Glomerular endothelial cell (primary cell): Measurements from ENCODE around the gene OR2T34. TPM values are rescaled to one million over a fixed set of nuclear protein-coding genes. Genes with fewer than 3 reads are reported as not detected.
"Not testable (repeated sequence)": the region's sequence is repeated elsewhere in the genome, so short reads cannot be mapped to it uniquely, and the experiment has no call there.

ENCODE experiments used
- DNase-seq: peaks from one replicate; pipeline ENCODE4 v3.0.0-alpha.2; 2011; ENCODE audit warnings: low read depth, low spot score; ENCODE audit errors: extremely low read depth
- total RNA-seq: library from RNA; depleted of rRNA; stranded (reverse); fragments of >200 nt; gene quantifications from 2 replicates; pipeline ENCODE4 v1.2.3, GENCODE V29; 2015

The OR2T34 gene, protein sequence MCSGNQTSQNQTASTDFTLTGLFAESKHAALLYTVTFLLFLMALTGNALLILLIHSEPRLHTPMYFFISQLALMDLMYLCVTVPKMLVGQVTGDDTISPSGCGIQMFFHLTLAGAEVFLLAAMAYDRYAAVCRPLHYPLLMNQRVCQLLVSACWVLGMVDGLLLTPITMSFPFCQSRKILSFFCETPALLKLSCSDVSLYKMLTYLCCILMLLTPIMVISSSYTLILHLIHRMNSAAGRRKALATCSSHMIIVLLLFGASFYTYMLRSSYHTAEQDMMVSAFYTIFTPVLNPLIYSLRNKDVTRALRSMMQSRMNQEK
- not detected in 2 replicates for total RNA-seq

DNA sequence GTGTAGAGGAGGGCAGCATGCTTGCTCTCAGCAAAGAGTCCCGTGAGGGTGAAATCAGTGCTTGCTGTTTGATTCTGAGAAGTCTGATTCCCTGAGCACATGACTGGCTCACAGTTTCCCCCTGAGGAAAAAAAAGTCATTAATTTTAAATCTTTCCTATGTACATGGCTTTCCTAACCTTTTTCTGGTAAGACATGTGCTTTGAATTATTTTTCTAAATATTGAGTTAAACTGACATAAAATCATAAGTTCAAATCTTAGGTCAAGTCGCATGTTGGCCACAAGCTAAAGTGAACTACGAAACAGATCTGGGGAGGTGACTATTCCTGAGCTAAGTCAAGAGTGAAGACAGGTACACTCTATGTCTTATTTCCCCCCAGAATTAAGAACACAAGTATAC is at the start of gene OR2T34:
Gene OR2T34, minus strand, starts transcription at position 101 of the 400 bp plus-strand sequence. Its CDS starts 0 bp downstream, at position 101.
- DNase-seq: not testable (repeated sequence)

DNA sequence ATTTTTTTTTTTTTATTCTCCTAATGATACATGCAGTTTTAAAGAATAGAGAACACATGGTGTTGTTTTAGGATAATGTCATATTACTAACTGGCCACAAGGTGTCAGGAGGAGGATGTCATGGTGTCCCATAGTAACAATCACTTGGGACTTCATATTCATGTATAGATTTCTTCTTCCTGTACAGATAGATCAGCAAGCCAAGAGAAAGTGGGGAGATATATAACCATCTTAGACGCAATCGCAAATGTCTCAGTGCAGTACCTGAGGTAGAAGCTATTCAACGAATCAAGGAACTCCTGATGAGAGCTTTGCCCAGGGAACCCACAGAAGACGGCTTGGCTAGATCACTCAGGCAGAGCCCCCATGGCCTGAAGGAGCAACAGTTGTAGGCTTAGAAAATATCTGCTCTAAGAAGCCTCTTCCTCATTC is 48.0 kb upstream of the OR2T34 start:
- DNase-seq: no peak

DNA sequence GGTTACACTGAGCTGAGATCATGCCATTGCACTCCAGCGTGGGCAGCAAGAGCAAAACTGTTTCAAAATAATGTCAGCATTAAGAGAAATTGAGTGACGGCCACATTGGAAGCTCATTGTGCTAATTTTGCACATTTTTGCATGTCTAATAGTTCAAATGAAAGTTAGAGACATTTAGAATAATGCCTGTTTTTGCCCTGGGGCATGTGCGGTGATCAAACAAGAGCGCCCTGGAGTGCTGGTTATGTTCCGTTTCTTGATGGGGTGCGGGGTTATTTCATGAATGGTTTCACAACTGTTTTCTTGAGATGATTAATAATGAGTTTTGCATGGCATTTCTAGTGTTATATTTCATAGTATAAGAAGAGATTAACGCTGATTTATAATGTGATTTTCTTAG is 47.2 kb upstream of the OR2T34 start:
- no peak for DNase-seq

DNA sequence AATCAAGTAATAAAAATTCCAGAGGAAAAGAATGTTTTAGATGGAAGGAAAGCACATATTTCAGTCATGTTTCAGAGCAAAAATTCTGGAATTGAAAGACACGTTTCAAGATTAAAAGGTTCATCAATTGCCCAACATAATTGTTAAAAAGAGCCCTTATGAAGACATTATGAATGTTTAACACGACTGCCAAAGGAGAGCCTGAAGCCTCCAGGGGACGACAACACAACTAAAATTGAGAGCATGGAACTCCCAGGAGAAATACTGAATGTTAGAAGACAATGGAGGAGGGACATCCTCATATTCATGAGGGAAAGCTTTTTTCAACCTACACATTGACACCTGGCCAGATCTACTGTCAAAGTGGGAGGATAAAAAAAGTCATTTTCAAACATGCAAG is 44.3 kb upstream of the OR2T34 start:
- no peak for DNase-seq

DNA sequence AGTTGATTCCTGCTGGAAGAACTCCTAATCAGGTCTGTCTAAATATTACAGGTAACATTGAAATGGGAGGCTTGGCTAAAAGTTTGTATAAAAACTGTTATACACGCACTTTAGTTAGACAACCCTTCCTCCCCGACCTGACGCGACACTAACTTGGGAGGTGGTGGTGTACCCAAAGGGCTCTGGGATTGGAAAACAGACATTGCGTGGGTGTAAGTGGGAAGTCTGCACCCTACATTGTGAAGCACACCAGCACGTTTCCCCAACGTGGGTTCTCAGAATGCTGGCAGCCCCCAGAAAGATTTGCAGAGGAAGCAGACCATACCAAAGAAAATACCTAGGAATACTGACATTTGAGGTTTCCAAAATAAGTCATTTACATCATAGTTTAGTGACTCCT is 43.6 kb upstream of the OR2T34 start:
- DNase-seq: no peak

DNA sequence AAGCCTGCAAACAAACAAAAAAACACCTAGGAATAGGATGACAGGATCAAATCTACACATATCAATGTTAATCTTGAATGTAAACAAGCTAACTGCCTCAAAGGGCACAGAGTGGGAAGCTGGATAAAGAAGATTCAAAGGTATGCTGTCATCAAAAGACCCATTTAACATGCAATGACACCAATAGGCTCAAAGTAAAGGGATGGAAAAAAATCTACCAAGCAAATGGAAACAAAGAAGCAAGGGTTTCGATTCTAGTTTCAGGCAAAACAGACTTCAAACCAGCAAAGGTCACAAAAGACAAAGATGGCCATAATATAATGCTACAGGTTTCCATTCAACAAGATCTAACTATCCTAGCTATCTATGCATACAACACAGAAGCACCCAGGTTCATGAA is 39.2 kb upstream of the OR2T34 start:
- DNase-seq: no peak

DNA sequence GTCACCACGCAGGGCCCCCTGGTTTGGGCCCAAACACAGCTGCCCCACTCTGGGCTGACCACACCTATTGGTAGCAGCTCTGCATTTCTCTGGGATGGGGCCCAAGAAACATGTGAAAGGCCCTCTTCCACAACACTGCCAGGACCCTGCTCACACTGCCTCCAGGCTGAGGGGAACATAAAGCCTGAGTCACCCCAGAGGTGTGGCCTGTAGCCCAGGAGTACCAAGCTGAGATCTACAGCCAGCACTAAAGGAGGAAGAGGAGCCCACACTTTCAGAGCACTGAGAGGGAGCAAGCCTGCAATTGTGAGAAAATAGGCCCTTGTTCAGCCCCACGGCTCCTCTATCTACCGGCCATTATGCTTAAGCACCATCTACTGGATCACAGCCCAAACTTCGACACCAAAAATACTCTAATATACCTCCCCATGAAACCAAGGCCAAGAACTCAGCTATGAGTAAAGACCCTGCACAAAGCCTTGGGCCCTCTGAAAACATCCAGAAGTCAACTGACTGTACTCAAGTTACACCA is 37.4 kb upstream of the OR2T34 start:
- no peak for DNase-seq

DNA sequence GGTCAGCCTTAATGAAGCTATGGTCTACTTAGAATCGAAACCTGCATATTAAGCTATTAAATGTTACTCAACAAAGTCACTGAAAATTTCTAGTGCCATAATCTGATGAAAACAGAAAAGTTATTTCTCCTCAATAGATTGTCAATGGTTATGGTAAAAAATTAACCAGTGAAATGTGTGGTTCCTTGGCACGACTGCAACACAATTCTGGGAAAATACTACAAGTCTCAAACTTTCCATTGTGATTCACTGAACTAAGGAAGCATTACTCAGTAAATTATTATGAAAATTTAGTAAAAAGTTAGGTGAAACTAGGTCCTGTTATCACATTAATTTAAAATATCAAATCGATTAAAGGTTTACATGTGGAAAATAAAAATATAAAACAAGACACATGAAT is 35.7 kb upstream of the OR2T34 start:
- no peak for DNase-seq

DNA sequence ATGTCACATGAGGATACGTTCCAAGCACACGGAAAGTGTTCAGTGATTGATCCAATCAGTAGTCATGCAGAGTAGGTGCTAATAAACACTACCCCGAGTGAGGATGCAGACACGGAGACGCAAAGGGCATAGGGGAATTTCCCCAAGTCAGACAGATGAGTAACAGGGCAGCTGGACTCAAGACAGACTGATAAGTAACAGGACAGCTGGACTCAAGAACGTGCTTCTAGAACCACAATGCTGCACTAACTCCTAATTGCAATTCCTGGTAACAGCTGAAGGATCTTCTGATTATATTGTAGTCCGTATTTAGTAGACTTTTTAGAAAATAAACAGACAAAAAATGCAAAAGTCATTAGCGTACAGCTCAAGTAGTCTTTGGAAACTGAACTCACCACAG is 24.8 kb upstream of the OR2T34 start:
- DNase-seq: no peak

DNA sequence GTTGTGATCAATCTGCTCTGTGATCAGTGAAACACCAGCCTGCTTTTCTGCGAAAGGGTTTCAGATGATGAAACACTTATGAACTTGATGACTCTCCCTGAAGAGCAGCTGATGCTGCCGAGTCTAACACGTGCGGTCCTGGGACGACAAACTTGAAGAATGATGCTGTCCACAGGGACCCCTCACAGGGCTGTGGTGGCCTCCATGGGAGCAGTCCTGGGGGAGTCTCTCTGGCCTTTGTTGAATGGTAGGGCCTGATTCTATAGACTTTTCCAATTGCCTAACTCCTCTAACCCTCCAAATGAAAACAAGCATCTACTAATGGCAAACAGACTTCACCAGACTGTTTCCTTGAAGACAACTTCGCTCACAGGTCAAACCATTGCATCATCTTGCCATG is 23.0 kb upstream of the OR2T34 start, which contains the start of gene OR2T10:
Gene OR2T10, minus strand, starts transcription at position 112 of the 400 bp plus-strand sequence. CDS start 3,932 bp downstream, outside the sequence.
- DNase-seq: no peak

DNA sequence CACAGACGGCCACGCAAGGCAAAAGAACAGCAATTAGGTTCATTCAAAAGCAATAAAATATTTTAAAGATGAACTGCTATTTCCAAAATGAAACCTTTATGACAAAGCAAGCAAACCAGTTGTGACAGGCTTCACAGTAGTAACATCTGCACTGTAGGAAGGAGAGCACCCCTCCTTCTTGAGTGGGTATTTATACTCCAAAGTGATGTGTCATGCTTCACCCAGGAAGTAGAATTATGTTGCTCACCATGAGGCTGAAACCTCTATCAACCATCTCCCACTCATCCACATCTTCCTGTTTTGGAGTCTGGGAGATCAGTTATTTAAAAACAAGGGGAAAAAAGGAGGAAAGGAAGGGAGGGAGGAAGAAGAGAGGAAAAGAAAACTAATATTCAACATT is 22.1 kb upstream of the OR2T34 start:
- DNase-seq: no peak

DNA sequence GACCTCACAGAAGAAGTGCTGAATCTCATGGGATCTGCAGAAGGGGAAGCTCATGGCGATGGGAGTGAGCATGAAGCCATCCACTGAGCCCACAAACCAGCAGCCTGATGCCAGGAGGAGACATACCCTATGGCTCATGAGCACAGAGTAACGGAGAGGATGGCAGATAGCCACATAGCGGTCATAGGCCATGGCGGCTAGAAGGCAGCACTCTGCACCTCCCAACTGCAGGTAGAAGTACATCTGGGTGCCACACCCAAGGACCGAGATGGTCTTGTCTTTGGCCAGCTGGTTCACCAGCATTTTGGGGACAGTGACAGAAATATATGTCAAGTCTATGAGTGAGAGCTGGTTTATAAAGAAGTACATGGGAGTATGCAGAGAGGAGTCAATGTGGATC is 18.7 kb upstream of the OR2T34 start:
- DNase-seq: no peak

DNA sequence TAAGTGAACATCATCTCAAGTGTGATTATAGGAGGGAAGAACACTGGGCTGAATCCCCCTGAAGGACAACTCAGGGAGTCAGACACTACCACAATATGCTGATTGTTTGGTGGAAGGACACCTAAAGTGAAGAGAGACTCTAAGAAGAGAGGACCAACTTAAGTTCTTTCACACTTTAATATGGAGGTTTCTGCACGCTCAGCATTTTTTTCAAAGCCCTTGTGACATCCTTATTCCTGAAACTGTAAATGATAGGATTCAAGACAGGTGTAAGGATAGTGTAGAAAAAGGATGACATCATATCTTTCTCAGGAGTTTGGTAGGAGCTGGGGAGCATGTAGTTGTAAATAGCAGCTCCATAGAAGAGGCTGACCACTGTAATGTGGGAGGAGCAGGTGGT is 18.1 kb upstream of the OR2T34 start:
- DNase-seq: no peak

DNA sequence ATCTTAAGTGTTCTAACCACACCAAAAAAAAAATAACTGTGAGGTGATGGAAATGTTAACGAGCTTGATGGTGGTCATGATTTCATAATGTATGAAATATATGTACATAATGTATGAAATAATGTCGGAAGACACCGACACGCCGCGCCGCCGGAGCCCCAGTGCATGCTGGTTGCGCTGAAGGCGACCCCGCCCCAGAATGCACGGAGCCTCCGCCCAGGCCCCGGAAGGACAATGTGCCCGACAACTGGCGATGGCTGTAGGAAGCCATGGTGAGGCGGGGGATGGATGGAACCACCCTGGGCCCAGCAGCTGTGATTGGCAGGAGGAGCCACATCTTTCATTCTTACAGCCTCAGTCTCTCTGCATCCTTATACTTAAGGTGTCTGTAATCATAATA is 15.5 kb upstream of the OR2T34 start:
- DNase-seq: no peak

DNA sequence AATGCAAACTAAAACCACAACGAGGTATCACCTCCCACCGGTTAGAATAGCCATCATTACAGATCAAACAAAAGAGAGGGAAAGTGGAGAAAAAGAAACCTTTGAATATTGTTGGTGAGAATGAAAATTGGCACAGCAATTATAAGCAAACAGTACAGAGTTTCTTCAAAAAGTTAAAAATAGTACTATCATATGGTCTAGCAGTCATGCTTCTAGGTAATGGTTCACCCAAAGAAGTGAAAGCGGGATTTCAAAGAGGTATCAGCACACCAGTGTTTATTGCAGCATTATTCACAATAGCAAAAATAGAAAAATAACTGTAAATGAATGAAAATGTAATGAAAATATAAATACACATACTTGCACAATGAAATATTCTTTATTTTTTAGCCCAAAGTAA is 14.8 kb upstream of the OR2T34 start:
- DNase-seq: no peak

DNA sequence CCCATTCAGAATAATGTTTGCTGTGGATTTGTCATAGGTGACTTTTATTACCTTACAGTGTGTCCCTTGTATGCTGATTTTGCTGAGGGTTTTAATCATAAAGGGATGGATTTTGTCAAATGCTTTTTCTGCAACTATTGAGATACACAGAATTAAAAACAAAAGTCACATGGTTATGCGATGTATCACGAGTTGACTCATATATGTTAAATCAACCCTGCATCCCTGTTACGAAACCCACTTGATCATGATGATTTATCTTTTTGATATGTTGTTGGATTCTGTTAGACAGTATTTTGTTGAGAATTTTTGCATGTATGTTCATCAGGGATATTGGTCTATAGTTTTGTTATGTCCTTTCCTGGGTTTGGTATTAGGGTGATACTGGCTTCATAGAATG is 10.7 kb upstream of the OR2T34 start:
- DNase-seq: no peak

DNA sequence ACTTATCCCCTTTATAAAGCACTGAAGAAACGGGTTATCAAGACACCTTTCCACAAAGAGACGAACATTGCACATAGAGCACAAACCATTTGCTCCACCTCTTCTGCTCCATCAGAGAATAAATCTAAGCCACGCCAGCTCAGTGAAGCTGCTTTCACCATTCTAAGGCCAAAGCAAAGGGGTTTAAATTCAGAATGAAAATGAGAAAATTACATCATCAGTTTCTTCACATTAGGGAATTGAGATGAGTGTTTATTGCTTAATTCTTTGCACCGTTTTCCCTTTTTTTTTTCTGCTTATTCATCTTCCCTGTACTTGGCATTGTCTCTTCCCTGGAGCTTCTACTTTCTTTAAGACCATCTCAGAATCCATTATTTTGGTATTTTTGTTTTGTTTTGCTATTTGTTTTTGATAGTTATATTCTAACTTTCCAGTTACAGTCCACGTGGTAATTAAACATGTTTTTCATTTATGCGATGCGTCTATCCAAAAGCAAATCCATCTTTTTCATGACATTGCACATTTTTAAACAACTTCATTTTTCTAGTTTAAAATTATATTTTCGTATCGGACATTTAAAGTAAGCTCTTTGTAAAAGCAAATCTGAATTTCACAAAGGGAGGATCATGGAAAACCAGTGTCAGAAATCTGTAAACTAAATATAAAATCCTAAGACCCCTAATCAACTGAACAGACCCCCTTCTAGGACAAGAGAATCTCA is 1.9 kb upstream of the OR2T34 start:
- DNase-seq: no peak

DNA sequence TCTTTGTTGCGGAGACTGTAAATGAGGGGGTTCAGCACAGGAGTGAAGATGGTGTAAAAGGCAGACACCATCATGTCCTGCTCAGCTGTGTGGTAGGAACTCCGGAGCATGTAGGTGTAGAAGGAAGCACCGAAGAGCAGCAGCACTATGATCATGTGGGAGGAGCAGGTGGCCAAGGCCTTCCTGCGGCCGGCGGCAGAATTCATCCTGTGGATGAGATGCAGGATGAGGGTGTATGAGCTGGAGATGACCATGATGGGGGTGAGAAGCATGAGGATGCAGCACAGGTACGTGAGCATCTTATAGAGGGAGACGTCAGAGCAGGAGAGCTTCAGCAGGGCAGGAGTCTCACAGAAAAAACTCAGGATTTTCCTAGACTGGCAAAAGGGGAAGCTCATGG is 701 bp downstream of the OR2T34 start:
- DNase-seq: not testable (repeated sequence)

DNA sequence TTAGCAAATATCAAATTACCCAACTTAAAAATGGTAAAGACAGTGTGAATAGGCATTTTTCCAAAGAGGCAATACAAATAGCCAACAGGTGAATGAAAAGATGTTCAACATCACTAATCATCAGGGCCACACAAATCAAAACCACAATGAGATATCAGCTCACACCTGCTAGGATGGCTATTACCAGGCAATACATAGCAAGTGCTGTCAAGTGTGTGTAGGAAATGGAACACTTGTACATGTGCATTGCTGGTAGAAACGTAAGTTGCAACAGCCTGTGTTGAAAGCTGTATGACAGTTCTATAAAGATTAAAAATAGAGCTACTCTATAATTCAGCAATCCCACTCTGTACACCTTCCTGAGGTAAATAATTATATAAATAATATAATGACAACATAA is 2.5 kb downstream of the OR2T34 start:
- not testable (repeated sequence) for DNase-seq

DNA sequence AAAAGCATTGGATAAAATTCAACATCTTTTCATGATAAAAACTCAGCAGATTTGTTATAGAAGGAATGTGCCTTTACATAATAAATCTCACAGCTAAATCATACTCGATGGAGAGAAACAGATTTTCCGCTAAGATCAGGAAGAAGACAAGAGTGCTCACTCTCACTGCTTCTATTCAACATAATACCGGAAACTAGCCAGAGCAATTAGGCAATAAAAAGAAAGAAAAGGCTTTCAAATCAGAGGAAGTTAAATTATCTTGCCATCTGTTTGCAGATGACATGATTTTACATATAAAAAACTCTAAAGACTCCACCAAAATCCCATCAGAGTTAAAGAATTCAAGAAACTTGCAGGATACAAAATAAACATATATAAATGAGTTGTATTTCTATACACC is 3.7 kb downstream of the OR2T34 start:
- not testable (repeated sequence) for DNase-seq

DNA sequence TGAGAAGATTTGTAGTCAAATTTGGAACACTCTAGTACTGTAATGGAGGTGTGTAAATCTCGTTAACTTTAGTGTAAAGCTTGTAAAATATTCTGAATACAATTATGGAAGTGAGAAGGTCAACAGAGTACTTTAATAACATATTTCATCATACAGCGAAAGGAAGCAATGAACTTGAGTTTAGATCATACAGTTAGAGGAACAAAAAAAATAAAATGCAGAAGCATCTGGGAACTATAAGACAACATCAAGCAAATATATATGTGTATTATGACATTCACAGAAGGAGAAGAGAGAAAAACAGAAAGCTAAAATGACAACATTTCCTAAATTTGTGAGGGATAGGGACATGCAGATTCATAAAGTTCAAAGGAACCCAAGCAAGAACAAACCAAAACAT is 5.5 kb downstream of the OR2T34 start:
- not testable (repeated sequence) for DNase-seq
